Heart left ventricle (tissue), 16 donors: ENCODE results near the gene ICA1. TPM values are rescaled to one million over a fixed set of nuclear protein-coding genes. Genes with fewer than 3 reads are reported as not detected.

Experiments
- ATAC-seq, 4 donors: fragments of 200-7000 bp; cut with Tn5 transposase; one replicate each; pipeline ENCODE4 v1.9.1; 2020 to 2022; ENCODE audit warnings: moderate library complexity in 4 of 4, mild to moderate bottlenecking in 3 of 4, moderate number of reproducible peaks in 1 of 4
- DNase-seq, 5 donors: peaks; one replicate each; pipeline ENCODE4 v3.0.0-alpha.2; 2020
- H3K27ac ChIP-seq, 12 donors: fragments of 200-600 bp; sonication (generic) in 4 of 12; one replicate each; pipeline versions ENCODE4 v1.5.0 to v1.8.0; 2016 to 2022; ENCODE audit warnings: mild to moderate bottlenecking in 2 of 12
- H3K27me3 ChIP-seq, 9 donors: fragments of 200-600 bp; sonication (generic) in 2 of 9; one replicate each; pipeline versions ENCODE4 v1.5.1 to v1.8.0; 2016 to 2022; ENCODE audit warnings: mild to moderate bottlenecking in 3 of 9
- H3K36me3 ChIP-seq, 9 donors: fragments of 200-600 bp; sonication (generic) in 2 of 9; one replicate each; pipeline versions ENCODE4 v1.5.0 to v1.8.0; 2018 to 2022; ENCODE audit warnings: mild to moderate bottlenecking in 2 of 9
- H3K4me1 ChIP-seq, 12 donors: fragments of 200-600 bp; sonication (generic) in 4 of 12; one replicate each; pipeline versions ENCODE4 v1.5.0 to v1.8.0; 2016 to 2022; ENCODE audit warnings: mild to moderate bottlenecking in 3 of 12
- H3K4me3 ChIP-seq, 12 donors: fragments of 200-600 bp; sonication (generic) in 4 of 12; one replicate each; pipeline versions ENCODE4 v1.5.0 to v1.8.0; 2017 to 2022; ENCODE audit warnings: mild to moderate bottlenecking in 9 of 12, moderate library complexity in 4 of 12
- H3K9me3 ChIP-seq, 12 donors: fragments of 200-600 bp; sonication (generic) in 4 of 12; one replicate each; pipeline versions ENCODE4 v1.5.0 to v1.8.0; 2016 to 2022; ENCODE audit warnings: mild to moderate bottlenecking in 1 of 12
- POLR2A ChIP-seq, 2 donors: fragments of 450-650 bp; IDR thresholded peaks; one replicate each; pipeline ENCODE4 v1.6.1; 2017; ENCODE audit warnings: antibody characterized with exemption in 2 of 2, mild to moderate bottlenecking in 2 of 2, moderate library complexity in 2 of 2
- WGBS, 4 donors: extraction: QIAGEN DNeasy Blood & Tissue Kit in 2 of 4; methylation state at CpG; one replicate each; pipeline versions ENCODE4 v1.1.5 to v1.1.7; 2013 to 2018; 5-methylcytosine and 5-hydroxymethylcytosine counted together
- intact Hi-C, 10 donors: fragments of 100-400 bp; cut with DNase I; formaldehyde crosslinking; loops; one replicate each; pipeline versions ENCODE4 v1.11.1 to v1.14.2; 2022
- polyA plus RNA-seq, 2 donors: library from polyadenylated mRNA; stranded (reverse); fragments of 200-250 nt; gene quantifications; one replicate each; pipeline ENCODE4 v1.2.3, GENCODE V29; 2013
- total RNA-seq, 9 donors: library from RNA; depleted of rRNA in 2 of 9; stranded (reverse); fragments of >200 nt in 2 of 9; fragmentation: NEBNext Ultra II Directional in 3 of 9; extraction: Animal tissue kit (Norgen Biotek cat#: 25700) in 3 of 9; gene quantifications; one replicate each; pipeline versions ENCODE4 v1.1.0 to v1.2.4, GENCODE V29; 2016 to 2023
- TF ChIP-seq, protein P1 (sequence below), 12 donors: fragments of 200-600 bp; sonication (generic) in 4 of 12; IDR thresholded peaks; one replicate each; pipeline versions ENCODE4 v1.5.0 to v1.8.0; 2018 to 2022; ENCODE audit warnings: antibody characterized with exemption in 12 of 12, mild to moderate bottlenecking in 5 of 12
- donor health status: ischemic (EF 13 %, LVEDD 7.1; RV severe dilation, severe dysfunction).
- donor health status: healthy with polysubstance abuse.
- donor health status: DM: no; HTN: yes; CAD: no.
- donor health status: DM: no; HTN: no; CAD: no.
- donor health status: ischemic (EF 25% LVEDD 6.9; RV normal size, moderate dysfunction).
- donor health status: ischemic (EF 25% LVEDD 5.7; RV mildly dilated, moderate dysfunction).
- donor health status: healthy.
- donor health status: DM: yes; HTN: yes; CAD: no.
- donor health status: ischemic (EF 35%, LVEDD 5.7; RV mildly dilated, moderate dysfunction).
- donor health status: nonischemic (EF 11% LVEDD 7.7; RV severe dilation, severe dysfunction).
- donor health status: DM: yes; HTN: yes; CAD: no.
- donor health status: PGD.
- donor health status: ischemic (EF 29% LVEDD 5.4; RV normal size, mild dysfunction).
- donor health status: nonischemic (EF 23%, LVEDD 6.1; RV moderate dilation, normal function).

The ICA1 gene
- total and polyA plus RNA-seq, 11 donors = 23.8 to 74.4 (median 54.4) TPM

- DNase-seq (no peak), ATAC-seq (peak in 2 of 4 donors; percentile 35 to 59)
- TF ChIP-seq POLR2A (IDR thresholded peaks at IDR 0.05) = no peak
- TF ChIP-seq, protein P1, sequence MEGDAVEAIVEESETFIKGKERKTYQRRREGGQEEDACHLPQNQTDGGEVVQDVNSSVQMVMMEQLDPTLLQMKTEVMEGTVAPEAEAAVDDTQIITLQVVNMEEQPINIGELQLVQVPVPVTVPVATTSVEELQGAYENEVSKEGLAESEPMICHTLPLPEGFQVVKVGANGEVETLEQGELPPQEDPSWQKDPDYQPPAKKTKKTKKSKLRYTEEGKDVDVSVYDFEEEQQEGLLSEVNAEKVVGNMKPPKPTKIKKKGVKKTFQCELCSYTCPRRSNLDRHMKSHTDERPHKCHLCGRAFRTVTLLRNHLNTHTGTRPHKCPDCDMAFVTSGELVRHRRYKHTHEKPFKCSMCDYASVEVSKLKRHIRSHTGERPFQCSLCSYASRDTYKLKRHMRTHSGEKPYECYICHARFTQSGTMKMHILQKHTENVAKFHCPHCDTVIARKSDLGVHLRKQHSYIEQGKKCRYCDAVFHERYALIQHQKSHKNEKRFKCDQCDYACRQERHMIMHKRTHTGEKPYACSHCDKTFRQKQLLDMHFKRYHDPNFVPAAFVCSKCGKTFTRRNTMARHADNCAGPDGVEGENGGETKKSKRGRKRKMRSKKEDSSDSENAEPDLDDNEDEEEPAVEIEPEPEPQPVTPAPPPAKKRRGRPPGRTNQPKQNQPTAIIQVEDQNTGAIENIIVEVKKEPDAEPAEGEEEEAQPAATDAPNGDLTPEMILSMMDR (IDR thresholded peaks at IDR 0.05) = no peak
- H3K27ac ChIP-seq = peak overlapping the region in 1 of 12 donors; percentile 2
- H3K36me3 ChIP-seq = no peaks in the 10 kb centered on the region
- intact Hi-C loops = no loop called here
- H3K27me3 ChIP-seq = no peaks in the 10 kb centered on the region
- no peaks in the 10 kb centered on the region for H3K9me3 ChIP-seq
- peaks cover 0 to 32% (median 14%) of the 10 kb centered on the region in 12 donors for H3K4me1 ChIP-seq
- 45 to 61% (median 52%) methylated on average over 4 of the region's 4 CpGs for WGBS, 4 donors
- H3K4me3 ChIP-seq = no peak overlapping the region
Observed at GRCh38 chr7:8149222-8149621, 112.7 kb downstream of the ICA1 start.

GRCh38 chr7:8147760-8148463 is 114.1 kb downstream of the ICA1 start:
- H3K27me3 ChIP-seq = no peaks in the 10 kb centered on the region
- H3K36me3 ChIP-seq = peaks cover 0 to 9% (median 5%) of the 10 kb centered on the region in 9 donors
- intact Hi-C loops = no loop called here
- 71 to 76% (median 73%) methylated on average over 11 of the region's 11 CpGs for WGBS, 4 donors
- H3K4me1 ChIP-seq = peaks cover 0 to 32% (median 14%) of the 10 kb centered on the region in 12 donors
- peak in 3 of 4 donors; percentile 31 to 57 (median 47) for ATAC-seq
- no peak overlapping the region for H3K27ac ChIP-seq
- DNase-seq = peak in 3 of 5 donors; percentile 25 to 31 (median 28)
- TF ChIP-seq, protein P1 (IDR thresholded peaks at IDR 0.05) = no peak
- TF ChIP-seq POLR2A (IDR thresholded peaks at IDR 0.05) = no peak
- H3K9me3 ChIP-seq = no peaks in the 10 kb centered on the region
- H3K4me3 ChIP-seq = no peak overlapping the region

DNA sequence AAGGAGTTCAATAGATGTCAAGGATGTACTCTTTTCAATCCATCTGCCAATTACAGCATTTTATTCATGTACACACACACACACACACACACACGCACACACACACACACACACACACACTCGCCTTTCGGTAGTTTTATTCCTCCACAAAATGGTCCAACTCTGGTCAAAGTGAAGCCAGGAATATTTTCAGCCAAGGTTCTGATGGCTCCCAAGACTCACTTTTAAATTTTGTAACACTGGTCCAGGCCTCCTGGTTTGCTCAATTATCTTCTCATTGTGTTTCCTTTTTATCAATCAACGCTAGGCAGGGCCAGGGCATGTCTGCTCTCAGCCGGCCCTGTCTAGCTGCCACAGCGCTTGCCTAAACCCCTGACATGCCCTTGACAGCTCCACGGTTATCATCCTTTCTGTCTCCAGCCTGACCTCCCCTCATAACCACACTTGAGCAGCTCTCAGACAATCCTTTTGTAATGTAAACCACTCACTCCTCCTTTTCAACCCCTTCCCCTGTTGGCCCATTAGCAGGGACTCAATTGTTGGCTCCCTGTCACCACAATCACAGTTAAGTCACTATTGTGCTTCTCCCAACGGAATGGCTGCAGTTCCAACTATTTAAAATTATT is 115.1 kb downstream of the ICA1 start:
- Histone ChIP-seq H3K9me3 (no peaks in the 10 kb centered on the region), H3K27ac (peak overlapping the region in 5 of 12 donors; percentile 1 to 44 (median 16)), H3K4me1 (peaks cover 0 to 31% (median 14%) of the 10 kb centered on the region in 12 donors), H3K4me3 (no peak overlapping the region), H3K36me3 (peaks cover 0 to 19% (median 10%) of the 10 kb centered on the region in 9 donors), H3K27me3 (no peaks in the 10 kb centered on the region)
- TF ChIP-seq POLR2A (IDR thresholded peaks at IDR 0.05) = no peak
- TF ChIP-seq, protein P1 (IDR thresholded peaks at IDR 0.05) = no peak
- peak; percentile 83 to 93 (median 86) for ATAC-seq
- WGBS, 4 donors = 39 to 49% (median 43%) methylated on average over 8 of the region's 8 CpGs
- intact Hi-C loops = no loop called here
- DNase-seq = peak in 3 of 5 donors; percentile 25 to 60 (median 39)

- Histone ChIP-seq H3K4me1 (peaks cover 0 to 31% (median 14%) of the 10 kb centered on the region in 12 donors), H3K27ac (no peak overlapping the region), H3K27me3 (no peaks in the 10 kb centered on the region), H3K36me3 (peaks cover 0 to 26% (median 10%) of the 10 kb centered on the region in 9 donors), H3K9me3 (no peaks in the 10 kb centered on the region), H3K4me3 (no peak overlapping the region)
- DNase-seq (no peak), ATAC-seq (peak in 1 of 4 donors; percentile 19)
- intact Hi-C loops = no loop called here
- 58 to 75% (median 69%) methylated on average over 12 of the region's 12 CpGs for WGBS, 4 donors
- TF ChIP-seq POLR2A (IDR thresholded peaks at IDR 0.05) = no peak
- TF ChIP-seq, protein P1 (IDR thresholded peaks at IDR 0.05) = no peak
Observed at GRCh38 chr7:8146106-8146787, 115.7 kb downstream of the ICA1 start.
